ENCODE results near the gene MARK1.

- TF ChIP-seq POLR2A (IDR thresholded peaks at IDR 0.05) (no peak), EP300 (IDR thresholded peaks at IDR 0.05) (no peak)
- TF ChIP-seq, protein P1, sequence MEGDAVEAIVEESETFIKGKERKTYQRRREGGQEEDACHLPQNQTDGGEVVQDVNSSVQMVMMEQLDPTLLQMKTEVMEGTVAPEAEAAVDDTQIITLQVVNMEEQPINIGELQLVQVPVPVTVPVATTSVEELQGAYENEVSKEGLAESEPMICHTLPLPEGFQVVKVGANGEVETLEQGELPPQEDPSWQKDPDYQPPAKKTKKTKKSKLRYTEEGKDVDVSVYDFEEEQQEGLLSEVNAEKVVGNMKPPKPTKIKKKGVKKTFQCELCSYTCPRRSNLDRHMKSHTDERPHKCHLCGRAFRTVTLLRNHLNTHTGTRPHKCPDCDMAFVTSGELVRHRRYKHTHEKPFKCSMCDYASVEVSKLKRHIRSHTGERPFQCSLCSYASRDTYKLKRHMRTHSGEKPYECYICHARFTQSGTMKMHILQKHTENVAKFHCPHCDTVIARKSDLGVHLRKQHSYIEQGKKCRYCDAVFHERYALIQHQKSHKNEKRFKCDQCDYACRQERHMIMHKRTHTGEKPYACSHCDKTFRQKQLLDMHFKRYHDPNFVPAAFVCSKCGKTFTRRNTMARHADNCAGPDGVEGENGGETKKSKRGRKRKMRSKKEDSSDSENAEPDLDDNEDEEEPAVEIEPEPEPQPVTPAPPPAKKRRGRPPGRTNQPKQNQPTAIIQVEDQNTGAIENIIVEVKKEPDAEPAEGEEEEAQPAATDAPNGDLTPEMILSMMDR (IDR thresholded peaks at IDR 0.05): no peak
Observed at GRCh38 chr1:220577926-220578325, 50.0 kb downstream of the MARK1 start.

All from ovary (tissue), 3 donors.